ENCODE data around the gene BRD2.

DNA sequence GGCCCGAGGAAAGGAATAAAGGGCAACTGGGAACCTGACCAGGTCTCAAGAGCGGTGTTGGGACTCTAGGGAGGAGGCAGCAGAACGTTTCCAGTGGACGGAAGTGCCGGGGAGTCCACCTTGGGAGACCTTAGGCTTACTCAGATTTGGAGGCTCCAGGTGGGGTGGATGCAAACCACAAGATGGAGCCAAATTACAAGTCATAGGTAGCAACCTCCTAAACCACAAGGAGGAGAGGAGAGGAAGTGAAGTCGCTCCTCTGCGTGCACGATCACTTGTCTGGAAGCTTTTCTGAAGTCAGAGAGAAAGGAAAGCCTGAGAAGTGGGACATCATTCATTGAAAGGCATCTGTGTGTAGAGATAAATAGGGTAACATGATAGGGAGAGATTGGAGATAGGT, 31.7 kb downstream of the BRD2 start:
- TF ChIP-seq, protein P1, sequence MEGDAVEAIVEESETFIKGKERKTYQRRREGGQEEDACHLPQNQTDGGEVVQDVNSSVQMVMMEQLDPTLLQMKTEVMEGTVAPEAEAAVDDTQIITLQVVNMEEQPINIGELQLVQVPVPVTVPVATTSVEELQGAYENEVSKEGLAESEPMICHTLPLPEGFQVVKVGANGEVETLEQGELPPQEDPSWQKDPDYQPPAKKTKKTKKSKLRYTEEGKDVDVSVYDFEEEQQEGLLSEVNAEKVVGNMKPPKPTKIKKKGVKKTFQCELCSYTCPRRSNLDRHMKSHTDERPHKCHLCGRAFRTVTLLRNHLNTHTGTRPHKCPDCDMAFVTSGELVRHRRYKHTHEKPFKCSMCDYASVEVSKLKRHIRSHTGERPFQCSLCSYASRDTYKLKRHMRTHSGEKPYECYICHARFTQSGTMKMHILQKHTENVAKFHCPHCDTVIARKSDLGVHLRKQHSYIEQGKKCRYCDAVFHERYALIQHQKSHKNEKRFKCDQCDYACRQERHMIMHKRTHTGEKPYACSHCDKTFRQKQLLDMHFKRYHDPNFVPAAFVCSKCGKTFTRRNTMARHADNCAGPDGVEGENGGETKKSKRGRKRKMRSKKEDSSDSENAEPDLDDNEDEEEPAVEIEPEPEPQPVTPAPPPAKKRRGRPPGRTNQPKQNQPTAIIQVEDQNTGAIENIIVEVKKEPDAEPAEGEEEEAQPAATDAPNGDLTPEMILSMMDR (IDR thresholded peaks at IDR 0.05; ENCODE audit: low read length): peak; percentile 48
- TF ChIP-seq EZH2phosphoT487 (IDR thresholded peaks at IDR 0.05; ENCODE audit: low read length): no peak
